Measurements from ENCODE around the gene ABCB8. TPM values are rescaled to one million over a fixed set of nuclear protein-coding genes. Genes with fewer than 3 reads are reported as not detected.

The ABCB8 gene
- polyA plus RNA-seq, 1 donor (not counting 4 experiments of a cell fraction or from before 2014, with no cell fraction given) = 15.5 TPM

DNA sequence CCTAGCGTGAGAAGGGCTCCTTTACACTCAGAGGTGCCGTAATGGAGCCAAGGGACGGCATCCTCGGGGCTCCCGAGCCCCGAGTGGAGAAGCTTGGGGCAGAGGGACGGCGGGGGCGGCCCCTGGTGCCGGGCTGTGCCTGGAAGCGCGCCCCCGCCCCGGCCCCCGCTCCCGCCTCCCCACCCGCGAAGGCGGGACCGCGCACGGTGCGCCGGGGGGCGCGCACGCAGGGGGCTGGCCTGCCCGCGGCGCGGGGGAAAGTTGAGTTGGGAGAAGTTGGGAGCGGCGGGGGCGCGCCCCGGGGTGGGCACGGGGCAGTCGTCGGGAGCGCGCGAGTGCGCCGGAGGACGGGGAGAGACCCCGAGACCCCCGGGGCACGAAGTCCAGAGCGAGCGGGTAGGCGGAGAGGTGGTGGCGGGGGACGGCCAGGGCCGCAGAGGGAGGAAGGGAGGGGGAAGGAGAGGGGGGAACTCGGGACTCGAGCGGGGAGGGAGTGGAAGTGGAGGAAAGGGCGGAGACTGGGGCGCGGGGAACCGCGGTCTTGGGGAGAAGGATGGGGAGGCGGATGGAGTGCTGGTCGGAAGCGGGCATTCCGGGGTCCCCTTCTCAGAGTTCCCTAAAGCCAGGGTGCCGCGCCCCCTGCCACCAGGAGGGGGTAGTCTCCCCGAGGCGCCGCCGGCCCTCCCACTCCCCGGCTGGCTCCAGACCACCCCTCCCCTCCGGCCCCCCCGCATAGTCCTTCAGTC, 31.3 kb downstream of the ABCB8 start, which contains the start of gene SLC4A2:
Gene SLC4A2, plus strand, starts transcription at position 223 of the 746 bp plus-strand sequence. CDS start 2,399 bp downstream, outside the sequence.
- H3K9ac ChIP-seq (ENCODE audit: control insufficient read depth, extremely low read depth, insufficient read depth, low read length) = peak within 1 kb of the TSS; percentile 77
- H3K79me2 ChIP-seq (ENCODE audit: control insufficient read depth, insufficient read depth, low read length) = peaks cover 31% of the 10 kb centered on the region
- no peaks in the 10 kb centered on the region for H3K9me3 ChIP-seq (ENCODE audit: control insufficient read depth, low read depth, low read length)
- H4K20me1 ChIP-seq (ENCODE audit: control insufficient read depth, extremely low read depth, insufficient read depth, low read length) = no peaks in the 10 kb centered on the region
- FAIRE-seq = no peak
- H3K4me2 ChIP-seq (ENCODE audit: control insufficient read depth, extremely low read depth, insufficient read depth, low read depth, low read length) = peak within 1 kb of the TSS; percentile 99
- H3K36me3 ChIP-seq (ENCODE audit: control insufficient read depth in 2 of 2, extremely low read depth in 1 of 2, insufficient read depth in 2 of 2, low read length in 2 of 2) = peaks cover 6 to 11% of the 10 kb centered on the region in 2 experiments
- H3K4me3 ChIP-seq (ENCODE audit: control insufficient read depth in 2 of 3, extremely low read depth in 1 of 3, insufficient read depth in 2 of 3, low read depth in 1 of 3, low read length in 3 of 3) = peak within 1 kb of the TSS; percentile 67 to 90 (median 70)
- dilution Hi-C loops (cut with MboI; ENCODE audit: extremely low pct_ligation_motif_present, low sequenced_read_pairs) = no loop called here
- DNase-seq (ENCODE audit: low read depth, low spot score) = no peak
- peaks cover 4% of the 10 kb centered on the region for H3K9me1 ChIP-seq (ENCODE audit: control insufficient read depth, extremely low read depth, insufficient read depth, low read length)
- H2AFZ ChIP-seq (ENCODE audit: control insufficient read depth, low read length) = peak within 1 kb of the TSS; percentile 74
- peaks cover 43% of the 10 kb centered on the region for H3K4me1 ChIP-seq (ENCODE audit: control insufficient read depth, extremely low read depth, insufficient read depth, low read length)
- no peaks in the 10 kb centered on the region for H3K27me3 ChIP-seq (ENCODE audit: control insufficient read depth, extremely low read depth, insufficient read depth, low read length)
- H3K27ac ChIP-seq (ENCODE audit: control insufficient read depth, insufficient read depth, low read length) = peak within 1 kb of the TSS; percentile 95
- TF ChIP-seq, protein P1, sequence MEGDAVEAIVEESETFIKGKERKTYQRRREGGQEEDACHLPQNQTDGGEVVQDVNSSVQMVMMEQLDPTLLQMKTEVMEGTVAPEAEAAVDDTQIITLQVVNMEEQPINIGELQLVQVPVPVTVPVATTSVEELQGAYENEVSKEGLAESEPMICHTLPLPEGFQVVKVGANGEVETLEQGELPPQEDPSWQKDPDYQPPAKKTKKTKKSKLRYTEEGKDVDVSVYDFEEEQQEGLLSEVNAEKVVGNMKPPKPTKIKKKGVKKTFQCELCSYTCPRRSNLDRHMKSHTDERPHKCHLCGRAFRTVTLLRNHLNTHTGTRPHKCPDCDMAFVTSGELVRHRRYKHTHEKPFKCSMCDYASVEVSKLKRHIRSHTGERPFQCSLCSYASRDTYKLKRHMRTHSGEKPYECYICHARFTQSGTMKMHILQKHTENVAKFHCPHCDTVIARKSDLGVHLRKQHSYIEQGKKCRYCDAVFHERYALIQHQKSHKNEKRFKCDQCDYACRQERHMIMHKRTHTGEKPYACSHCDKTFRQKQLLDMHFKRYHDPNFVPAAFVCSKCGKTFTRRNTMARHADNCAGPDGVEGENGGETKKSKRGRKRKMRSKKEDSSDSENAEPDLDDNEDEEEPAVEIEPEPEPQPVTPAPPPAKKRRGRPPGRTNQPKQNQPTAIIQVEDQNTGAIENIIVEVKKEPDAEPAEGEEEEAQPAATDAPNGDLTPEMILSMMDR (optimal IDR thresholded peaks at IDR 0.05 in 1 of 3, IDR thresholded peaks at IDR 0.05 in 1 of 3, conservative IDR thresholded peaks at IDR 0.05 in 1 of 3; ENCODE audit: extremely low read depth in 1 of 3, insufficient read depth in 2 of 3, low read length in 3 of 3) = peak in 1 of 3 experiments; percentile 46
- TF ChIP-seq EZH2 (IDR thresholded peaks at IDR 0.05; ENCODE audit: low read length) = no peak

DNA sequence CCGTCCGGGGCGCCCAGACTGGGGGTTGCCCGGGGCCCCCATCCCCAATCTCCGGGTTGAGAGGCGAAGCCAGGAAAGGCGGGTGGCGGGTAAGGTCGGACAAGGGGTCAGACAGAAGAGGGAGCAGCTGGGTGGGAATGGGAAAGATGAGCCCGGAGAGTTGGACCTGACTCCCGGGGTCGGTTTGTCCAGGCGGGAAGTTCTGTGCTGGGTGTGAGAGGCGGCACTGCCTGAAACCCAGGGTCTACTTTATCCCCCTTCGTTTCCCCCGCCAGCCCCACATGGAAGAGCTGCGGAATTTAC, 31.8 kb downstream of the ABCB8 start:
- dilution Hi-C loops (cut with MboI; ENCODE audit: extremely low pct_ligation_motif_present, low sequenced_read_pairs) = no loop called here
- Histone ChIP-seq H3K27ac (ENCODE audit: control insufficient read depth, insufficient read depth, low read length) (peak overlapping the region; percentile 95), H3K4me2 (ENCODE audit: control insufficient read depth, extremely low read depth, insufficient read depth, low read depth, low read length) (peak overlapping the region; percentile 93), H3K36me3 (ENCODE audit: control insufficient read depth in 2 of 2, extremely low read depth in 1 of 2, insufficient read depth in 2 of 2, low read length in 2 of 2) (peaks cover 5 to 16% of the 10 kb centered on the region in 2 experiments), H3K9me3 (ENCODE audit: control insufficient read depth, low read depth, low read length) (no peaks in the 10 kb centered on the region), H3K9ac (ENCODE audit: control insufficient read depth, extremely low read depth, insufficient read depth, low read length) (peak overlapping the region; percentile 77), H3K4me1 (ENCODE audit: control insufficient read depth, extremely low read depth, insufficient read depth, low read length) (peaks cover 43% of the 10 kb centered on the region), H4K20me1 (ENCODE audit: control insufficient read depth, extremely low read depth, insufficient read depth, low read length) (no peaks in the 10 kb centered on the region), H3K4me3 (ENCODE audit: control insufficient read depth in 2 of 3, extremely low read depth in 1 of 3, insufficient read depth in 2 of 3, low read depth in 1 of 3, low read length in 3 of 3) (peak overlapping the region; percentile 67 to 81 (median 70)), H3K9me1 (ENCODE audit: control insufficient read depth, extremely low read depth, insufficient read depth, low read length) (peaks cover 4% of the 10 kb centered on the region), H3K27me3 (ENCODE audit: control insufficient read depth, extremely low read depth, insufficient read depth, low read length) (no peaks in the 10 kb centered on the region), H3K79me2 (ENCODE audit: control insufficient read depth, insufficient read depth, low read length) (peaks cover 31% of the 10 kb centered on the region), H2AFZ (ENCODE audit: control insufficient read depth, low read length) (no peak overlapping the region)
- FAIRE-seq (no peak), DNase-seq (ENCODE audit: low read depth, low spot score) (no peak)
- TF ChIP-seq EZH2 (IDR thresholded peaks at IDR 0.05; ENCODE audit: low read length) = no peak
- TF ChIP-seq, protein P1 (optimal IDR thresholded peaks at IDR 0.05 in 1 of 3, IDR thresholded peaks at IDR 0.05 in 1 of 3, conservative IDR thresholded peaks at IDR 0.05 in 1 of 3; ENCODE audit: extremely low read depth in 1 of 3, insufficient read depth in 2 of 3, low read length in 3 of 3) = no peak

Data from keratinocyte (primary cell).